ENCODE measurements around the gene BHLHE40. TPM values are rescaled to one million over a fixed set of nuclear protein-coding genes. Genes with fewer than 3 reads are reported as not detected.

BHLHE40 gene
- polyA plus RNA-seq, 2 of the 4 experiments (the other 2 are of a cell fraction), result 102 to 160 TPM

GRCh38 chr3:4985330-4986174, 6.3 kb downstream of the BHLHE40 start (continued):
- TF ChIP-seq, protein P1, sequence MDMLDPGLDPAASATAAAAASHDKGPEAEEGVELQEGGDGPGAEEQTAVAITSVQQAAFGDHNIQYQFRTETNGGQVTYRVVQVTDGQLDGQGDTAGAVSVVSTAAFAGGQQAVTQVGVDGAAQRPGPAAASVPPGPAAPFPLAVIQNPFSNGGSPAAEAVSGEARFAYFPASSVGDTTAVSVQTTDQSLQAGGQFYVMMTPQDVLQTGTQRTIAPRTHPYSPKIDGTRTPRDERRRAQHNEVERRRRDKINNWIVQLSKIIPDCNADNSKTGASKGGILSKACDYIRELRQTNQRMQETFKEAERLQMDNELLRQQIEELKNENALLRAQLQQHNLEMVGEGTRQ (IDR thresholded peaks at IDR 0.05), result peak; percentile 80
- TF ChIP-seq, protein P2, sequence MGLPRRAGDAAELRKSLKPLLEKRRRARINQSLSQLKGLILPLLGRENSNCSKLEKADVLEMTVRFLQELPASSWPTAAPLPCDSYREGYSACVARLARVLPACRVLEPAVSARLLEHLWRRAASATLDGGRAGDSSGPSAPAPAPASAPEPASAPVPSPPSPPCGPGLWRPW (IDR thresholded peaks at IDR 0.05), result no peak
- TF ChIP-seq HOXB13 (CRISPR knock-in tag; IDR thresholded peaks at IDR 0.05; ENCODE audit: low read depth), result peak; percentile 88; the same call in 1 of the 2 replicates
- TF ChIP-seq HMGXB4 (CRISPR knock-in tag; IDR thresholded peaks at IDR 0.05; ENCODE audit: borderline replicate concordance), result peak; percentile 82
- peak; percentile 97 for TF ChIP-seq HOXA7 (CRISPR knock-in tag; IDR thresholded peaks at IDR 0.05)
- TF ChIP-seq CHD4 (IDR thresholded peaks at IDR 0.05; ENCODE audit: borderline replicate concordance), result no peak
- no peak for TF ChIP-seq EHMT2 (IDR thresholded peaks at IDR 0.05; ENCODE audit: low read depth)
- TF ChIP-seq FOSB (CRISPR knock-in tag; IDR thresholded peaks at IDR 0.05), result peak; percentile 97
- TF ChIP-seq ZSCAN20 (CRISPR knock-in tag; IDR thresholded peaks at IDR 0.05), result peak; percentile 18; the same call in 1 of the 2 replicates
- no peak for TF ChIP-seq SREBF2 (IDR thresholded peaks at IDR 0.05)
- TF ChIP-seq ATOH8 (CRISPR knock-in tag; IDR thresholded peaks at IDR 0.05; ENCODE audit: low read depth), result peak; percentile 89; the same call in 1 of the 2 replicates
- TF ChIP-seq RFX5 (IDR thresholded peaks at IDR 0.05), result no peak
- 0 out of 2 replicates have a peak, but pooled peaks have one; percentile 22 for TF ChIP-seq POLR2A (IDR thresholded peaks at IDR 0.05; ENCODE audit: low read length)
- peak; percentile 96 for TF ChIP-seq TFCP2L1 (CRISPR knock-in tag; IDR thresholded peaks at IDR 0.05)
- no peak for TF ChIP-seq MAFK (IDR thresholded peaks at IDR 0.05; ENCODE audit: partially characterized antibody)
- TF ChIP-seq KDM1A (IDR thresholded peaks at IDR 0.05; ENCODE audit: low read depth), result no peak
- TF ChIP-seq, protein P3, sequence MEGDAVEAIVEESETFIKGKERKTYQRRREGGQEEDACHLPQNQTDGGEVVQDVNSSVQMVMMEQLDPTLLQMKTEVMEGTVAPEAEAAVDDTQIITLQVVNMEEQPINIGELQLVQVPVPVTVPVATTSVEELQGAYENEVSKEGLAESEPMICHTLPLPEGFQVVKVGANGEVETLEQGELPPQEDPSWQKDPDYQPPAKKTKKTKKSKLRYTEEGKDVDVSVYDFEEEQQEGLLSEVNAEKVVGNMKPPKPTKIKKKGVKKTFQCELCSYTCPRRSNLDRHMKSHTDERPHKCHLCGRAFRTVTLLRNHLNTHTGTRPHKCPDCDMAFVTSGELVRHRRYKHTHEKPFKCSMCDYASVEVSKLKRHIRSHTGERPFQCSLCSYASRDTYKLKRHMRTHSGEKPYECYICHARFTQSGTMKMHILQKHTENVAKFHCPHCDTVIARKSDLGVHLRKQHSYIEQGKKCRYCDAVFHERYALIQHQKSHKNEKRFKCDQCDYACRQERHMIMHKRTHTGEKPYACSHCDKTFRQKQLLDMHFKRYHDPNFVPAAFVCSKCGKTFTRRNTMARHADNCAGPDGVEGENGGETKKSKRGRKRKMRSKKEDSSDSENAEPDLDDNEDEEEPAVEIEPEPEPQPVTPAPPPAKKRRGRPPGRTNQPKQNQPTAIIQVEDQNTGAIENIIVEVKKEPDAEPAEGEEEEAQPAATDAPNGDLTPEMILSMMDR (IDR thresholded peaks at IDR 0.05), result no peak
- TF ChIP-seq GATA3 (IDR thresholded peaks at IDR 0.05; ENCODE audit: borderline replicate concordance), result 0 out of 2 replicates have a peak, but pooled peaks have one; percentile 47
- TF ChIP-seq POLR2AphosphoS2 (conservative IDR thresholded peaks at IDR 0.05; ENCODE audit: low read length), result peak; percentile 100
- no peak for TF ChIP-seq NR3C1 (IDR thresholded peaks at IDR 0.05)
- TF ChIP-seq TP53 (CRISPR knock-in tag; IDR thresholded peaks at IDR 0.05), result peak; percentile 93
- no peak for TF ChIP-seq RNF2 (IDR thresholded peaks at IDR 0.05; ENCODE audit: borderline replicate concordance, low read depth)
- no peak for TF ChIP-seq NPAS2 (CRISPR knock-in tag; IDR thresholded peaks at IDR 0.05; ENCODE audit: borderline replicate concordance)
- TF ChIP-seq JUN (IDR thresholded peaks at IDR 0.05), result peak; percentile 85 to 91; a peak in 4 of 5 replicates
- TF ChIP-seq, protein P4, sequence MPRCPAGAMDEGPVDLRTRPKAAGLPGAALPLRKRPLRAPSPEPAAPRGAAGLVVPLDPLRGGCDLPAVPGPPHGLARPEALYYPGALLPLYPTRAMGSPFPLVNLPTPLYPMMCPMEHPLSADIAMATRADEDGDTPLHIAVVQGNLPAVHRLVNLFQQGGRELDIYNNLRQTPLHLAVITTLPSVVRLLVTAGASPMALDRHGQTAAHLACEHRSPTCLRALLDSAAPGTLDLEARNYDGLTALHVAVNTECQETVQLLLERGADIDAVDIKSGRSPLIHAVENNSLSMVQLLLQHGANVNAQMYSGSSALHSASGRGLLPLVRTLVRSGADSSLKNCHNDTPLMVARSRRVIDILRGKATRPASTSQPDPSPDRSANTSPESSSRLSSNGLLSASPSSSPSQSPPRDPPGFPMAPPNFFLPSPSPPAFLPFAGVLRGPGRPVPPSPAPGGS (IDR thresholded peaks at IDR 0.05), result no peak
- no peak for TF ChIP-seq KDM5A (IDR thresholded peaks at IDR 0.05)
- TF ChIP-seq, protein P5, sequence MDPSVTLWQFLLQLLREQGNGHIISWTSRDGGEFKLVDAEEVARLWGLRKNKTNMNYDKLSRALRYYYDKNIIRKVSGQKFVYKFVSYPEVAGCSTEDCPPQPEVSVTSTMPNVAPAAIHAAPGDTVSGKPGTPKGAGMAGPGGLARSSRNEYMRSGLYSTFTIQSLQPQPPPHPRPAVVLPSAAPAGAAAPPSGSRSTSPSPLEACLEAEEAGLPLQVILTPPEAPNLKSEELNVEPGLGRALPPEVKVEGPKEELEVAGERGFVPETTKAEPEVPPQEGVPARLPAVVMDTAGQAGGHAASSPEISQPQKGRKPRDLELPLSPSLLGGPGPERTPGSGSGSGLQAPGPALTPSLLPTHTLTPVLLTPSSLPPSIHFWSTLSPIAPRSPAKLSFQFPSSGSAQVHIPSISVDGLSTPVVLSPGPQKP (IDR thresholded peaks at IDR 0.05; ENCODE audit: low read depth, low read length), result no peak
- no peak for TF ChIP-seq CBX2 (IDR thresholded peaks at IDR 0.05; ENCODE audit: borderline replicate concordance, low read depth)
- peak; percentile 84 for TF ChIP-seq HOXB5 (CRISPR knock-in tag; IDR thresholded peaks at IDR 0.05)
- TF ChIP-seq, protein P6, sequence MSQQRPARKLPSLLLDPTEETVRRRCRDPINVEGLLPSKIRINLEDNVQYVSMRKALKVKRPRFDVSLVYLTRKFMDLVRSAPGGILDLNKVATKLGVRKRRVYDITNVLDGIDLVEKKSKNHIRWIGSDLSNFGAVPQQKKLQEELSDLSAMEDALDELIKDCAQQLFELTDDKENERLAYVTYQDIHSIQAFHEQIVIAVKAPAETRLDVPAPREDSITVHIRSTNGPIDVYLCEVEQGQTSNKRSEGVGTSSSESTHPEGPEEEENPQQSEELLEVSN (IDR thresholded peaks at IDR 0.05; ENCODE audit: borderline replicate concordance, low read depth), result no peak
- no peak for TF ChIP-seq CBX8 (IDR thresholded peaks at IDR 0.05)
- peak; percentile 96 for TF ChIP-seq EHF (CRISPR knock-in tag; IDR thresholded peaks at IDR 0.05)
- TF ChIP-seq CHD2 (IDR thresholded peaks at IDR 0.05; ENCODE audit: low read length, partially characterized antibody), result peak; percentile 54
